Mesenchymal stem cell (in vitro differentiated cells and primary cell): ENCODE measurements around the gene PDE7B.
"Not testable (repeated sequence)": the region's sequence is repeated elsewhere in the genome, so short reads cannot be mapped to it uniquely, and the experiment has no call there.

Source experiments
- DNase-seq: peaks from one replicate; pipeline ENCODE4 v3.0.0-alpha.2; 2013
- H2AFZ ChIP-seq: one replicate; pipeline ENCODE4 v1.6.1; 2013; ENCODE audit warnings: low read depth, mild to moderate bottlenecking, control low read depth, inconsistent platforms, low read length, moderate library complexity
- H2AK5ac ChIP-seq: 2 replicates; pipeline ENCODE4 v1.6.1; 2013; ENCODE audit warnings: low read length, moderate library complexity, mild to moderate bottlenecking, inconsistent platforms; ENCODE audit not compliant: severe bottlenecking
- H2BK120ac ChIP-seq: one replicate; pipeline ENCODE4 v1.6.1; 2013; ENCODE audit warnings: low read depth, mild to moderate bottlenecking, inconsistent platforms, low read length, moderate library complexity
- H2BK12ac ChIP-seq, 2 experiments: one replicate each; pipeline ENCODE4 v1.6.1; 2013; ENCODE audit warnings: inconsistent platforms in 2 of 2, low read length in 2 of 2, mild to moderate bottlenecking in 2 of 2, moderate library complexity in 2 of 2, control low read depth in 1 of 2
- H2BK15ac ChIP-seq: one replicate; pipeline ENCODE4 v1.6.1; 2013; ENCODE audit warnings: mild to moderate bottlenecking, low read depth, inconsistent platforms; ENCODE audit not compliant: poor library complexity, severe bottlenecking
- H2BK5ac ChIP-seq: 2 replicates; pipeline ENCODE4 v1.6.1; 2013; ENCODE audit warnings: low read depth, mild to moderate bottlenecking, low read length, control low read depth, inconsistent platforms; ENCODE audit not compliant: poor library complexity, severe bottlenecking
- H3K14ac ChIP-seq, 2 experiments: one replicate each; pipeline ENCODE4 v1.6.1; 2013; ENCODE audit warnings: inconsistent platforms in 2 of 2, low read length in 2 of 2, control low read depth in 1 of 2, mild to moderate bottlenecking in 1 of 2, moderate library complexity in 1 of 2
- H3K18ac ChIP-seq, 2 experiments: one replicate each; pipeline ENCODE4 v1.6.1; 2013; ENCODE audit warnings: inconsistent platforms in 2 of 2, low read length in 2 of 2, control low read depth in 1 of 2, low read depth in 1 of 2, mild to moderate bottlenecking in 1 of 2
- H3K23ac ChIP-seq, 2 experiments: one replicate each; pipeline ENCODE4 v1.6.1; 2013; ENCODE audit warnings: inconsistent platforms in 2 of 2, low read length in 2 of 2, mild to moderate bottlenecking in 2 of 2, moderate library complexity in 2 of 2, control low read depth in 1 of 2
- H3K27ac ChIP-seq: 2 replicates; pipeline ENCODE4 v1.5.1; 2013; ENCODE audit warnings: mild to moderate bottlenecking, moderate library complexity, low read length, control low read depth, inconsistent platforms; ENCODE audit not compliant: poor library complexity, severe bottlenecking
- H3K27me3 ChIP-seq, 2 experiments: 2 replicates each; pipeline versions ENCODE4 v1.6.1 to v1.7.0; 2013; ENCODE audit warnings: low read length in 2 of 2, mild to moderate bottlenecking in 2 of 2, moderate library complexity in 2 of 2, control low read depth in 1 of 2, inconsistent platforms in 1 of 2; ENCODE audit not compliant: control insufficient read depth in 1 of 2, insufficient read depth in 1 of 2
- H3K36me3 ChIP-seq, 2 experiments: 2 replicates each; pipeline versions ENCODE4 v1.6.1 to v1.7.0; 2013; ENCODE audit warnings: low read length in 2 of 2, control low read depth in 1 of 2, inconsistent platforms in 1 of 2, low read depth in 1 of 2, mild to moderate bottlenecking in 1 of 2; ENCODE audit not compliant: insufficient read depth in 2 of 2, control insufficient read depth in 1 of 2
- H3K4ac ChIP-seq, 2 experiments: one replicate each; pipeline ENCODE4 v1.6.1; 2013; ENCODE audit warnings: inconsistent platforms in 2 of 2, low read length in 2 of 2, mild to moderate bottlenecking in 2 of 2, moderate library complexity in 2 of 2, control low read depth in 1 of 2, low read depth in 1 of 2
- H3K4me1 ChIP-seq: 2 replicates; pipeline ENCODE4 v1.6.1; 2013; ENCODE audit warnings: low read depth, low read length, control low read depth; ENCODE audit not compliant: control insufficient read depth, insufficient read depth
- H3K4me2 ChIP-seq: 2 replicates; pipeline ENCODE4 v1.6.1; 2013; ENCODE audit warnings: low read length, mild to moderate bottlenecking, inconsistent platforms; ENCODE audit not compliant: poor library complexity, severe bottlenecking
- H3K4me3 ChIP-seq, 2 experiments: 2 replicates each; pipeline versions ENCODE4 v1.5.1 to v1.7.0; 2013; ENCODE audit warnings: low read length in 2 of 2, mild to moderate bottlenecking in 2 of 2, control low read depth in 1 of 2, low read depth in 1 of 2; ENCODE audit not compliant: insufficient read depth in 1 of 2
- H3K79me1 ChIP-seq: replicated peaks from 2 replicates; pipeline ENCODE4 v1.6.1; 2013; ENCODE audit warnings: mild to moderate bottlenecking, control low read depth, low read length, inconsistent platforms; ENCODE audit not compliant: poor library complexity, severe bottlenecking
- H3K9ac ChIP-seq: 2 replicates; pipeline ENCODE4 v1.7.0; 2013; ENCODE audit warnings: mild to moderate bottlenecking, low read length, moderate library complexity
- H3K9me3 ChIP-seq: 2 replicates; pipeline ENCODE4 v1.7.0; 2013; ENCODE audit warnings: mild to moderate bottlenecking, low read length; ENCODE audit not compliant: control insufficient read depth
- H4K8ac ChIP-seq: one replicate; pipeline ENCODE4 v1.6.1; 2013; ENCODE audit warnings: inconsistent platforms, mild to moderate bottlenecking, low read length, moderate library complexity
- H4K91ac ChIP-seq: one replicate; pipeline ENCODE4 v1.6.1; 2013; ENCODE audit warnings: mild to moderate bottlenecking, low read length, inconsistent platforms
- whole genome bisulfite sequencing: methylation state at CpG from one replicate; pipeline ENCODE4 v1.1.7; 2013; ENCODE audit warnings: mixed read lengths; 5-methylcytosine and 5-hydroxymethylcytosine counted together

The PDE7B gene

DNA sequence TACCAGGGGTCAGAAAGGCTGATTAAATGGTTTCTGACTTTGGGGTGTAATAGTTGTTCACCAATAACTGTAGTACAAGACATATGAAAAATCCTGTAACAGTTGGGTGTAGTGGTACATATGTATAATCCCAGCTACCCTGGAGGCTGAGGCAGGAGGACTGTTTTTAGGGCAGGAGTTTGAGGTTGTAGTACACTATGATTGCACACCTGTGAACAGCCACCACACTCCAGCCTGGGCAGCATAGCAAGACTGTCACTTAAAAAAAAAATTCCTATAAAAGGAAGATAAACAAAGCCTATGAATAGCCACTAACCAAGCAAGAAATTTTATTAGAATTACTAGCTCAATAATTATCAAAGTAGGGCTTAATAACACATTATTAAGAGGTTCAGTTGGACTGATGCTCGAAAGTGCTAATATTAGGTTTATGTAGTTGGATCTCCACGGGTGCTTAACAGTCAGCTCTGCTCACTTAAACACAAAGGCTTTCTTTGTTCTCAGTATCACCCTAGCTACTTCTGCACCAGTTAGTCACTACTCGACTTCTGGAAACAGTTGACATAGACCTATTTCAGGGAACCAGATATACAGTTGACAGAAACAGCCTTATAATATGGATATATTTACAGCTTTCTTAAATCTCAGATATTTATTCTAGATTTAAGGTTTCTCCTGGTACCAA is 285.6 kb downstream of the PDE7B start:
- H2BK12ac ChIP-seq: no peak overlapping the region
- no peak overlapping the region for H3K4me2 ChIP-seq
- H3K4me3 ChIP-seq: no peak overlapping the region
- no peak overlapping the region for H4K8ac ChIP-seq
- H2BK120ac ChIP-seq: no peak overlapping the region
- no peak overlapping the region for H3K23ac ChIP-seq
- no peaks in the 10 kb centered on the region for H3K4me1 ChIP-seq
- H4K91ac ChIP-seq: no peak overlapping the region
- no peak overlapping the region for H2AK5ac ChIP-seq
- no peak overlapping the region for H3K27ac ChIP-seq
- no peak overlapping the region for H2BK5ac ChIP-seq
- H3K14ac ChIP-seq: no peak overlapping the region
- no peak for DNase-seq
- H2BK15ac ChIP-seq: no peak overlapping the region
- WGBS: no CpG with 5 or more reads among the region's 3 CpGs
- H2AFZ ChIP-seq: no peak overlapping the region
- H3K27me3 ChIP-seq: no peaks in the 10 kb centered on the region
- H3K9ac ChIP-seq: peak overlapping the region; percentile 20
- peaks cover 0 to 24% of the 10 kb centered on the region in 2 experiments for H3K36me3 ChIP-seq
- no peaks in the 10 kb centered on the region for H3K79me1 ChIP-seq
- H3K18ac ChIP-seq: no peak overlapping the region
- no peak overlapping the region for H3K4ac ChIP-seq
- no peaks in the 10 kb centered on the region for H3K9me3 ChIP-seq

DNA sequence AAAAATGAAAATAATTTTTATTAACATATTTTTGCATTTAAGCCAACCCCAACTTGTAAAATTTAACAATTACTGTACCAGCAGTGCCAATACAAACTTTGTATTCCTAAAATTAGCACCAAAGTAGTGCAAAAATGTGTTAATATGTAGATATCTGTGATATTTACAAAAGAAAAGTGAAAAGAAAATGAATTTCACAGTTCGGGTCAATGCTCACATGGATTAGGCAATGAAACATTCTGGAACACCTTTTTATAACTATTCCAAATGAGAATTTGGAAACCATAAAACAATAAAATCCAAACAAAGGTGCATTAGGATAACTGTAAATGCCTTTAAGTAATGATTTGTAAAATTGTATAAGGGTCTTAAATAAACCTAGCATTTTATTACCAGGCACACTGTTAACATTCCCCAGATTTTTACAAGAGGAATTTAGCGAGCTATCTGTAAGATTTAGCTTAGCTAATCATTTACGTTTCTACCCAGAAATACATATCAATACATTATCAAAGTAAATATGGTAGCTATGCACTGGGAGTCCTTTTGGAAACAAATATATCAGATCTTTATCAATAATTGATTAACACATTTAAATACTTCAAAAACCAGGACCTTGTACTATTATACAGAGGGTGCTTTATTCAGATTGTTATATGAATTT is 286.4 kb downstream of the PDE7B start:
- WGBS: no CpG with 5 or more reads among the region's 3 CpGs

DNA sequence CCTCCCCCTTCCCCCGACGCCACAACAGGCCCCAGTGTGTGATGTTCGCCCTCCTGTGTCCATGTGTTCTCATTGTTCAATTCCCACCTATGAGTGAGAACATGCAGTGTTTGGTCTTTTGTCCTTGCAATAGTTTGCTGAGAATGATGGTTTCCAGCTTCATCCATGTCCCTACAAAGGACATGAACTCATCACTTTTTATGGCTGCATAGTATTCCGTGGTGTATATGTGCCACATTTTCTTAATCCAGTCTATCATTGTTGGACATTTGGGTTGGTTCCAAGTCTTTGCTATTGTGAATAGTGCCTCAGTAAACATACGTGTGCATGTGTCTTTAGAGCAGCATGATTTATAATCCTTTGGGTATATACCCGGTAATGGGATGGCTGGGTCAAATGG is 287.6 kb downstream of the PDE7B start:
- not testable (repeated sequence) for H3K4ac ChIP-seq, H4K8ac ChIP-seq, H3K27me3 ChIP-seq, H4K91ac ChIP-seq, H3K14ac ChIP-seq, H2AFZ ChIP-seq, H3K9me3 ChIP-seq, H2BK12ac ChIP-seq, H3K18ac ChIP-seq, H3K23ac ChIP-seq, H3K9ac ChIP-seq, H3K4me3 ChIP-seq, H3K79me1 ChIP-seq, H3K27ac ChIP-seq, H2AK5ac ChIP-seq, DNase-seq, H2BK5ac ChIP-seq, H2BK120ac ChIP-seq, H3K4me1 ChIP-seq, H2BK15ac ChIP-seq, H3K4me2 ChIP-seq
- WGBS: 96% methylated on average over 3 of the region's 6 CpGs
- peaks cover 0 to 11% of the 10 kb centered on the region in 2 experiments for H3K36me3 ChIP-seq

More for the DNA sequence above, 286.4 kb downstream of the PDE7B start:
- H3K36me3 ChIP-seq: peaks cover 0 to 17% of the 10 kb centered on the region in 2 experiments
- no peak overlapping the region for H2BK5ac ChIP-seq
- H3K27me3 ChIP-seq: no peaks in the 10 kb centered on the region
- H3K18ac ChIP-seq: no peak overlapping the region
- no peak overlapping the region for H2BK15ac ChIP-seq
- no peaks in the 10 kb centered on the region for H3K9me3 ChIP-seq
- H2BK12ac ChIP-seq: no peak overlapping the region
- no peak overlapping the region for H3K4ac ChIP-seq
- DNase-seq: no peak
- H4K8ac ChIP-seq: no peak overlapping the region
- no peaks in the 10 kb centered on the region for H3K79me1 ChIP-seq
- no peak overlapping the region for H4K91ac ChIP-seq
- H3K4me3 ChIP-seq: no peak overlapping the region
- H2AFZ ChIP-seq: no peak overlapping the region
- H3K14ac ChIP-seq: no peak overlapping the region
- no peak overlapping the region for H2BK120ac ChIP-seq
- H3K27ac ChIP-seq: no peak overlapping the region
- no peak overlapping the region for H2AK5ac ChIP-seq
- H3K4me1 ChIP-seq: no peaks in the 10 kb centered on the region
- H3K4me2 ChIP-seq: no peak overlapping the region
- H3K9ac ChIP-seq: peak overlapping the region; percentile 20
- H3K23ac ChIP-seq: no peak overlapping the region

DNA sequence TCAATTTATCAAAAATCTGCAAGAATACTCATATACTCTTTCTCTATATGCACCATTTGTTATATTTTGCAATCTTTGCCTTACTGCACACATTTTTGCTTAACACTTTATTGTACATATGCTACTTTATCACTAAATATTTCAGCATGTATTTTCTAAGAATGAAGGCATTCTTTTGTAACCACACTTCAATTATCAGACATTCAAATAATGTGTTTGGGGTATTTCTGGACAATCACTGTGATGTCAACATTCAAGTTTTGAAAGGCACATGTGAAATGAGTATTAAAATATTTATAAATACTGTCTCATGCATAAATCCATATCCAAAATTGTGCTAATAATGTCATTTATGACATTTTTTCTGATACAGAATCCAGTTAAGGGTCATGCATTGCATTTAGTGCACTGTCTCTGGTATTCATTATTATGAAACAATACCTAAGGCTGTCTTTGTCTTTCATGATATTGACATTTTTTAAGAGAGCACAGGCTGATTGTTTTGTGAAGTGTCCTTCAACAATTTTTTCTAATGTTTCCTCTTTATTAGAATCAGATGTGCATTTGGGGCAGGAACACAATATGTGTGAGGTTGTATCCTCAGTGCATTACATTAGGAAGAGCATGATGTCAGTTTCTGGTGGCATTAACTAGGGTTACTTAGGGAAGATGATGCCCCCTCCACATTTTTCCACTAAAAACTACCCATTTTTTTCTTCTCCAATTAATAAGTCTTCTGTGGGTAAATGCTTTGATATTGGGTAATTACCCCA is 292.9 kb downstream of the PDE7B start:
- Histone ChIP-seq H4K8ac (no peak overlapping the region), H3K27ac (no peak overlapping the region), H3K23ac (no peak overlapping the region), H2BK5ac (no peak overlapping the region), H3K18ac (no peak overlapping the region), H3K14ac (no peak overlapping the region), H2BK12ac (no peak overlapping the region), H3K4me2 (no peak overlapping the region), H2AK5ac (no peak overlapping the region), H3K27me3 (no peaks in the 10 kb centered on the region), H2AFZ (no peak overlapping the region), H3K4me1 (no peaks in the 10 kb centered on the region), H3K4ac (no peak overlapping the region), H3K36me3 (peaks cover 0 to 22% of the 10 kb centered on the region in 2 experiments), H2BK15ac (no peak overlapping the region), H3K9ac (no peak overlapping the region), H3K4me3 (no peak overlapping the region), H4K91ac (no peak overlapping the region), H2BK120ac (no peak overlapping the region), H3K79me1 (no peaks in the 10 kb centered on the region), H3K9me3 (no peaks in the 10 kb centered on the region)
- DNase-seq: no peak
